Measurements from ENCODE around the gene COG2.

GRCh38 chr1:230696218-230696617 is 53.9 kb downstream of the COG2 start:
- TF ChIP-seq CTCF (IDR thresholded peaks at IDR 0.05) = no peak
- TF ChIP-seq POLR2A (IDR thresholded peaks at IDR 0.05) = no peak
- no peak for TF ChIP-seq EP300 (IDR thresholded peaks at IDR 0.05)
- TF ChIP-seq POLR2AphosphoS5 (IDR thresholded peaks at IDR 0.05) = no peak
